Gastroesophageal sphincter (tissue), 4 donors: ENCODE data around the gene ERO1A. TPM values are rescaled to one million over a fixed set of nuclear protein-coding genes. Genes with fewer than 3 reads are reported as not detected.

Experiments used
- ATAC-seq: fragments of 150-250 bp; one replicate; pipeline ENCODE4 v1.9.1; 2016; ENCODE audit warnings: mild to moderate bottlenecking, moderate library complexity
- H3K27ac ChIP-seq, 4 donors: fragments of 200-600 bp; sonication (generic) in 3 of 4; 1 replicate in 3 of 4; 2 replicates in 1 of 4; pipeline ENCODE4 v1.5.1; 2016 to 2019
- H3K27me3 ChIP-seq: fragments of 200-600 bp; sonication (generic); one replicate; pipeline ENCODE4 v1.5.1; 2019
- H3K36me3 ChIP-seq, 2 donors: fragments of 200-600 bp; sonication (generic); one replicate each; pipeline ENCODE4 v1.5.1; 2019; ENCODE audit warnings: control low read depth in 1 of 2
- H3K4me1 ChIP-seq, 3 donors: fragments of 200-600 bp; sonication (generic); 1 replicate in 2 of 3; 2 replicates in 1 of 3; pipeline ENCODE4 v1.5.1; 2016 to 2019; ENCODE audit warnings: control low read depth in 2 of 3
- H3K4me3 ChIP-seq, 2 donors: fragments of 200-600 bp; sonication (generic); one replicate each; pipeline ENCODE4 v1.5.1; 2019; ENCODE audit warnings: mild to moderate bottlenecking in 1 of 2, moderate library complexity in 1 of 2
- H3K9me3 ChIP-seq, 3 donors: fragments of 200-600 bp; sonication (generic); one replicate each; pipeline ENCODE4 v1.5.1; 2017 to 2019; ENCODE audit warnings: control low read depth in 2 of 3
- EP300 ChIP-seq: sonication (generic); formaldehyde crosslinking; IDR thresholded peaks from one replicate; pipeline ENCODE4 v1.6.1; 2017; ENCODE audit warnings: antibody characterized with exemption, mild to moderate bottlenecking
- POLR2A ChIP-seq, 2 donors: fragments of 450-650 bp; IDR thresholded peaks; one replicate each; pipeline ENCODE4 v1.6.1; 2017; ENCODE audit warnings: antibody characterized with exemption in 2 of 2, mild to moderate bottlenecking in 2 of 2, moderate library complexity in 1 of 2
- POLR2AphosphoS5 ChIP-seq: sonication (generic); formaldehyde crosslinking; IDR thresholded peaks from one replicate; pipeline ENCODE4 v1.6.1; 2017; ENCODE audit warnings: antibody characterized with exemption
- WGBS, 2 donors: methylation state at CpG; one replicate each; pipeline ENCODE4 v1.1.5; 2018; ENCODE audit warnings: low coverage in 1 of 2; 5-methylcytosine and 5-hydroxymethylcytosine counted together
- total RNA-seq, 4 donors: library from RNA; depleted of rRNA; stranded (reverse); fragments of >200 nt; gene quantifications; one replicate each; pipeline ENCODE4 v1.1.0, GENCODE V29; 2016
- TF ChIP-seq, protein P1 (sequence below), 4 experiments: fragments of 200-600 bp in 2 of 4; fragments of 450-650 bp in 2 of 4; sonication (generic) in 1 of 4; IDR thresholded peaks; one replicate each; pipeline ENCODE4 v1.5.1; 2017 to 2019; ENCODE audit warnings: antibody characterized with exemption in 4 of 4, mild to moderate bottlenecking in 2 of 4, moderate library complexity in 2 of 4

Gene ERO1A
- total RNA-seq, 4 donors from 2014 or later: 41.9 to 55.1 (median 45.3) TPM

DNA sequence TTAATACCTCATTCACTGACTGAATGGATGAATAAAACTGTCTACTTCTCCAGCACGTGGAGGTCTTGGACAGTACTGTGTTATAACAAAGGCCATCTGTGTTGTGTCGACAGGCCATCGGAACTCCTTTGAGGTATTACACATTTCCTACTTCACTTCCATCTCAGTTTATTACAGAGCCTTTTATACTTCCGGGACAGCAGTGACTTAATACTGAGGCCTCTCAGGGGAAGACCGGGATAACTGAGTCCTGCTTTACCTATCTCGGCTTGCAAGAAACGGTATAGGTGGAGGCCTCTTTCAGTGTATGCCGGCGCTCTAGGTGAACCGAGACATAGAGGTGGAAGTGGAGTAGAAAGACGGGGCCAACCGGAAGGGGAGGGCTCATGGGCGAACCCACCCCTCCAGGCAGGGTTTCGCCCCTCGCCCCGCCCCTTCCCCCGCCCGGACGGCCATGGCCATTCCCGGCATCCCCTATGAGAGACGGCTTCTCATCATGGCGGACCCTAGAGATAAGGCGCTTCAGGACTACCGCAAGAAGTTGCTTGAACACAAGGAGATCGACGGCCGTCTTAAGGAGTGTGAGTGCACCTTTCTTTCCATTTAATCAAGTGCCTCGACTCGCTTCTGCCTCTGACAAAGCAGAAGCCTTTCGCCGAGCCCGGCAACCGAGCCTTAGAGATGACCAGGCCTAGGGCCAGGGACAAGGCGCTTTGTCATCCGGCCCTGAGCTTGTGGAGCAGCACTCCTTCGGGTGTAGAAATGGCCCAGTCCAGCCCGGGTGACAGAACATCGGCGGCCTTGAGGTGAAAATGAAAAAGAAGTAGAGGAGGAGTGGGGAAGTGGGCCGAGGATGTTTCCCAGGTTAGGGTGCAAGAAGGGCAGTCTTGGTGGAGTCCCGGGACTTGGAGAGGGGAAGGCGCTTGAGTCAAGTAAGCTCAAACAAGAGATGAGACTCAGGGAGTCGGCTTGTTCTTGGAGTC lies 11.7 kb upstream of the ERO1A start, which contains the start of gene PSMC6:
PSMC6 (plus strand) TSS at position 477 of the 983 bp plus-strand sequence; CDS start at position 497, 20 bp downstream.
- Histone ChIP-seq H3K27me3 (no peaks in the 10 kb centered on the region), H3K4me3 (peak within 1 kb of the TSS; percentile 70 to 88), H3K36me3 (peaks cover 5 to 36% of the 10 kb centered on the region in 2 donors), H3K4me1 (peaks cover 9 to 40% (median 11%) of the 10 kb centered on the region in 3 donors), H3K27ac (peak within 1 kb of the TSS; percentile 88 to 89 (median 88)), H3K9me3 (no peaks in the 10 kb centered on the region)
- WGBS, 2 donors: 0% methylated on average over 4 to 24 of the region's 43 CpGs
- peak; percentile 69 for TF ChIP-seq POLR2AphosphoS5
- peak; percentile 27 to 47 for TF ChIP-seq POLR2A (IDR thresholded peaks at IDR 0.05)
- no peak for TF ChIP-seq EP300
- TF ChIP-seq, protein P1, sequence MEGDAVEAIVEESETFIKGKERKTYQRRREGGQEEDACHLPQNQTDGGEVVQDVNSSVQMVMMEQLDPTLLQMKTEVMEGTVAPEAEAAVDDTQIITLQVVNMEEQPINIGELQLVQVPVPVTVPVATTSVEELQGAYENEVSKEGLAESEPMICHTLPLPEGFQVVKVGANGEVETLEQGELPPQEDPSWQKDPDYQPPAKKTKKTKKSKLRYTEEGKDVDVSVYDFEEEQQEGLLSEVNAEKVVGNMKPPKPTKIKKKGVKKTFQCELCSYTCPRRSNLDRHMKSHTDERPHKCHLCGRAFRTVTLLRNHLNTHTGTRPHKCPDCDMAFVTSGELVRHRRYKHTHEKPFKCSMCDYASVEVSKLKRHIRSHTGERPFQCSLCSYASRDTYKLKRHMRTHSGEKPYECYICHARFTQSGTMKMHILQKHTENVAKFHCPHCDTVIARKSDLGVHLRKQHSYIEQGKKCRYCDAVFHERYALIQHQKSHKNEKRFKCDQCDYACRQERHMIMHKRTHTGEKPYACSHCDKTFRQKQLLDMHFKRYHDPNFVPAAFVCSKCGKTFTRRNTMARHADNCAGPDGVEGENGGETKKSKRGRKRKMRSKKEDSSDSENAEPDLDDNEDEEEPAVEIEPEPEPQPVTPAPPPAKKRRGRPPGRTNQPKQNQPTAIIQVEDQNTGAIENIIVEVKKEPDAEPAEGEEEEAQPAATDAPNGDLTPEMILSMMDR (IDR thresholded peaks at IDR 0.05): peak in 1 of 4 experiments; percentile 2
- peak; percentile 99 for ATAC-seq

DNA sequence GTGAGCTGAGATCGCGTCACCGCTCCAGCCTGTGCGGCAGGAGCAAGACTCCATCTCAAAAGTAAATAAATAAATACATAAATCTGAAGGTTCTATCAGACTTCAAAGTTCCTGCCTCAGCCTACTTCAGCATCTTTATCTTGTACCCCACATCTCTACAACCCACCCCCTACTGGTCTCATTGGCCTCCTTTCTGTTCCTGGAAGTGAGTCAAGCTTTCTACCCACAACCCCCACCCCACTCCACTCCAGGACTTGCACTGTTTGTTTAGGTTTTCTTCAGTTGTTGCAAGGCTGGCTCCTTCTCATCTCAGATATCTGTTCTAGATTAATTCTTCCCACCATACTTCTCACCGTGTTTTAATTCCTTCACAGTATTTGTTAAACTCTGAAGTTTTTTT lies 10.9 kb upstream of the ERO1A start:
- Histone ChIP-seq H3K4me3 (peak overlapping the region; percentile 70 to 88), H3K9me3 (no peaks in the 10 kb centered on the region), H3K27me3 (no peaks in the 10 kb centered on the region), H3K4me1 (peaks cover 9 to 40% (median 11%) of the 10 kb centered on the region in 3 donors), H3K27ac (peak overlapping the region; percentile 88 to 89 (median 88)), H3K36me3 (peaks cover 1 to 29% of the 10 kb centered on the region in 2 donors)
- 44 to 78% methylated on average over 1 to 5 of the region's 5 CpGs for WGBS, 2 donors
- ATAC-seq: no peak
- no peak for TF ChIP-seq POLR2A (IDR thresholded peaks at IDR 0.05)
- TF ChIP-seq EP300: no peak
- TF ChIP-seq, protein P1 (IDR thresholded peaks at IDR 0.05): no peak
- no peak for TF ChIP-seq POLR2AphosphoS5

DNA sequence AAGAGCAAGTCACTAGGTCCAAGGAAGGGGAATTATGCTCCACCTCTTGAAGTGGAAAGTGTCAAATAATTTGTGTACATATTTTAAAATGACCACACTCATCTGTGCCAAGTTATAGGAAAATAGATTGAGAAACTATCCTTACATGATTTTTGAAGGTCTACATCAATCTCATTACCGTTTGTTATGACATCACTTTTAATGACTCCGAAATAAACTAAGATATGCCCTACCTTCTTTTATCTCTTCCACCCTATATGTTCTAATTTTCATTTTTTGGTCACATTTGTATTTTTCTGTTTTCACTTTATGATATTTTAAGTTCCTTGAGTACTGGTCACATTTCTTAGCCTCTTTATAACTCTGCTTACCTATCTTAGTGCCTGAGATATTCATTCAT lies 8.3 kb upstream of the ERO1A start:
- Histone ChIP-seq H3K27ac (no peak overlapping the region), H3K4me3 (no peak overlapping the region), H3K9me3 (no peaks in the 10 kb centered on the region), H3K36me3 (peaks cover 0 to 2% of the 10 kb centered on the region in 2 donors), H3K4me1 (peaks cover 9 to 18% (median 9%) of the 10 kb centered on the region in 3 donors), H3K27me3 (no peaks in the 10 kb centered on the region)
- 87 to 88% methylated on average over 2 of the region's 2 CpGs for WGBS, 2 donors
- no peak for ATAC-seq
- TF ChIP-seq POLR2A (IDR thresholded peaks at IDR 0.05) (no peak), EP300 (no peak), POLR2AphosphoS5 (no peak)
- TF ChIP-seq, protein P1 (IDR thresholded peaks at IDR 0.05): no peak

DNA sequence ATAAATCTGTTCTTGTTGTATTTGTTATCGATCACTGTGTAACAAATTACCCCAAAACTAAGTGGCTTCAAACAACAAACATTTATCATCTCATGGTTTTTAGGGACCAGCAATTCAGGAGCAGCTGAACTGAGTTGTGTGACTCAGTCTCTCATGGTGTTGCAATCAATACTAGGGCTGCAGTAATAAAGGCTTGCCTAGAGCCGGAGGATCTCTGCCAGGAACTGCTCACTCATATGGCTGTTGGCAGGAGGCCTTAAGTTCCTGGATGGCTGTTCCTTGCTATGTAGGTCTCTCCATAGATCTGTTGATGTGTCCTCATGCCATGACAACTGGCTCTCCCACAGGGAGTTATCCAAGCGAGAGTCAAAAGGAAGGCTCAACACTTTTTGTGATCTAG lies 7.9 kb upstream of the ERO1A start:
- Histone ChIP-seq H3K36me3 (no peaks in the 10 kb centered on the region), H3K9me3 (no peaks in the 10 kb centered on the region), H3K27me3 (no peaks in the 10 kb centered on the region), H3K4me1 (peaks cover 5 to 14% (median 6%) of the 10 kb centered on the region in 3 donors), H3K4me3 (no peak overlapping the region), H3K27ac (no peak overlapping the region)
- 57 to 75% methylated on average over 2 to 3 of the region's 3 CpGs for WGBS, 2 donors
- TF ChIP-seq POLR2A (IDR thresholded peaks at IDR 0.05): no peak
- no peak for TF ChIP-seq POLR2AphosphoS5
- no peak for TF ChIP-seq EP300
- TF ChIP-seq, protein P1 (IDR thresholded peaks at IDR 0.05): no peak
- ATAC-seq: no peak
